ENCODE results near the gene CD79A.

The CD79A gene

DNA sequence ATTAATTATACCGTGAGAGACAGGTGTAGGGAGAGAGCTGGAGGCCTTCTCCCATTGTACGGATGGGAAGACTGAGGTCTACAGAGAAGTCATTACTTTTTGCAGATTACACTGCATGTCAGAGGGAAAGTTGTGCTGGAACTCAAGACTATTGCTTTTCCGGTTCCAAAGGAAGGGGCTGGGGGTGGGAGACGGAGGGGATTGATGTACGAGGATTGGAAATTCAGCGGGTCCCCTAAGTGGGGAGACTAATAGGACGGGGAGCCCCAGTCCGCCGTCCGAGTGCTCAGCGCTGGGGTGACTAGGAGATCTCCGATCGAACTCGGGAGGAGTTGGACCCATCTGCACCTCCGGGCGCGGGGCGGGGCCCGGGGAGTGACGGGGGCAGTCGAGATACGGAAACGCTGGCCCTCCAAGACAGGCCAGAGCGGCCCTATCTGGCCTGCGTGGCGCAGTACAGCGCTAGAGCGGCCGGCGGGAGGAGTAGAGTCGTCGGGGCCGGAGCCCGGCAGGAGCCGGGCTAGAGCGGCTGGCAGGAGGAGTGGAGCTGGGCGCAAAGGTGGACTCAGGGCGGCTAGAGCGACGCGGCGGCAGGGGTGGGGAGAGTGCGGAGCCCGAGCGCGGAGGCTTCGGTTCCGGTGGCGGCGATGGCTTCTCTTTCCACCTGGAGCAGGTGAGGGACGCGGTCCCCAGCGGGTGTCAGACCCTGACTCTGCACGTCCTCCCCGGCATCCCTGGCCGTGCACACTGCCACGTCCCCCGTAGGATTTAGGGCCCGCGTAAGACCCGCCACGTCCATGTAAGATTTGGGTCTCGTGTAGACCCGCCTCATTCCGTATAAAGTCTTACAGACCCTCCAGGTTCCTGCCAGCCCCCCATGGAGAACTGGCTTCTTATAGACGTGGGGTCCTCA lies 7.0 kb downstream of the CD79A start:
- peak; percentile 96 to 99 (median 98) for DNase-seq

DNA sequence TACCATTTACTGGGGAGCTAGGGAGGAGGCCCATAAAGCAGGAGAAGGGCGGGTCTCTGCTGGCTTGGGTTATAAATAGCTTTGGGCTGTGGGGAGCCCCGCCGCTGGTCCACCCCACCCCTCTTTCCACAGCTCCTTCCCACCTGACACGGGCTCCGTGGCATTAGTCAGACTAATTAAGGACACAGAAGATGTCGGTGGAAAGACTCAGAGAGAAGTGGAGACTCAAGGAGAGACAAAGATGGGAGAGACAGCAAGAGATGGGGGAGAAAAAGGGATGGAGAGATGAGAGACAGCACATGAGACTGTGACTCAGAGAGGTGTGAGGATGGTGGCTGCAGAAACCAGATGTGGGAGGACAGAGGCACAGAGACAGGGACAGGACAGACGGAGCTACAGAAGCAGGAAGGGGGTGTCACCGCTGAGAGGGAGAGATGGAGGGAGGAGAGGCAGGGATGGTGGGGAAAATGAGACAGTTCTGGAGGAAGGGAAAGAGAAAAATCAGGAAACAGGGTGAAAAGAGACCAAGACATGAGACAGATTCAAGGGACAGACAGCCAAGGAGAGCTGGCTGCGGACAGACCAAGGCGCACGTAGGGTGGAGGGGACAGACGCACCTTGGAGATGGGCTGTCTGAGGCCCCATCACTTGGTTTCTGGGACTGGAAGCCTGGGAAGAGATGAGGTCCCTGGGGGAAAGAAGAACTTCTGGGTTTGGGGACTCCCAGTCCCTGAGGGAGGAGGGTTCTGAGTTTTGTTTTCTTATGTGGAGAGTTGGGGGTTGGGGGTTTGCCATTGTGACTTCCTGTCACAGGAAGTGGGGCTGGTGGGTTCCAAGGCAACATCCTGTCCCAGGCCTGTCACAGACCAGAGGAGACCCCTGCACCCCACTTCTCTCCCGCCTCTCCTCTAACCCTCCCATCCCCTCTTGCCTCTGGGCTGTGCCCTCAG lies 10.0 kb downstream of the CD79A start:
- DNase-seq, result no peak

DNA sequence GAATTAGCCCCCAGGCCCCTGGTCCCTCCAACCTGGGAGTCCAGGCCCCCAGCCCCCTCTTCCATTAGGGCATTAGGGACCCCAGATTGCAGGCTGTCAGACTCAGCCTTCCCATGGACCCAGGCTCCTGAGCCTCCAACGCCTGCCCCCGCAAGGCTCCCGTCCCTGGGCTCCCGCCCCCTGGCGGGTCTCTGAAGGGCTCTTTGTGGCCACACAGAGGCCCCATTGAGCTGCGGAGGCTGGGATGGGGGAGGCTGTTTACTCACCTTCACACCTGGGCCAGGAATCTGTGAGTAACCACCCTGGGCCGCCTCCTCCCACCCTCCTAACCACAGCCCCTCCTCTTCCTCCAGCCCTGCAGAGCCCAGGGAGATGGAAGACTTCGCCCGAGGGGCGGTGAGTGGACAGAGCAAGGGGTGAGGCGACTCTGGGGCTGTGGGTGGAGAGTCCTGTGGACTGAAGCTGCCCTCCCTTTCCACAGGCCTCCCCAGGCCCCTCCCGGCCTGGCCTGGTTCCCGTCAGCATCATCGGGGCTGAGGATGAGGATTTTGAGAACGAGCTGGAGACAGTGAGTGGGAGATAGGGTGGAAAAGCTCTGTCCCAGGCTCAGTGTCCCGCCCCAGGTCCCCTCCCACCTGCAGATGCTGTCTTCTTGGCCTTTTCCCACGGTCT lies 10.8 kb downstream of the CD79A start:
- DNase-seq, result no peak

DNA sequence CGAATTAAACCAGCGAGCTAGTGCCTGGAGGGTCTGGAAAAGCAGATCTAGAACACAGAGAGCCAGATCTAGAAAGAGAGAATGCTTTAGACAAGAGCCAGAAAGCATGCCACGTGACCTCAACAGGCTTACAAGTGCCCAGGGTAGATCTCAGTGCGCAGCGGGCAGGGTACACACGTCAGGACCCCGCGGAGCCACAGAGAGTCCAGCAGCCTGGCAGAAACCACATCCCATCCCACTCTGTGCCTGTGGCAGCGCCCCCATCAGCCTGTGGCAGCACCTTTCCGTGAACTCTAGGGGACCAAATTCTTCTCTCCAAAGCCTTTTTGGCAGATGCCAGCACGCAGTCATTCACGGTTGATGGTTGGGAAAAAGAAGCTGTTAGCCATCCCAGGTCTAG lies 11.8 kb downstream of the CD79A start:
- DNase-seq, result no peak

DNA sequence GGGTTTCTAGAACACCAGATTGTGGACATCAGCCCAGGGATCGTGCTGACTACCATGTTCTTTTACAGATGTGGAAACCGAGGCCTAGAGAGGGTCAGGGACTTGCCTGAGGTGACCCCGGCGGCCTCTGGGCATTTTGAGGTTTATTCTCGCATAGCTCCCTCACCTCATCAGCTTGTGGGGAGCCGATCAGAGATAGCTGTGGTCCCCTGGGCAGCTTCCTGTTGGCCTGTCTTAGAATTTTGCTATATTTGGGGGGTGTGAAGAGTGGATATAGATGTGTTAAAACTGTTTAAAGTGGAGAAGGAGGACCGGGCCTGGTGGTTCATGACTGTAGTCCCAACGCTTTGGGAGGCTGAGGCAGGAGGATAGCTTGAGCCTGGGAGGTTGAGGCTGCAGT lies 12.8 kb downstream of the CD79A start:
- no peak for DNase-seq

DNA sequence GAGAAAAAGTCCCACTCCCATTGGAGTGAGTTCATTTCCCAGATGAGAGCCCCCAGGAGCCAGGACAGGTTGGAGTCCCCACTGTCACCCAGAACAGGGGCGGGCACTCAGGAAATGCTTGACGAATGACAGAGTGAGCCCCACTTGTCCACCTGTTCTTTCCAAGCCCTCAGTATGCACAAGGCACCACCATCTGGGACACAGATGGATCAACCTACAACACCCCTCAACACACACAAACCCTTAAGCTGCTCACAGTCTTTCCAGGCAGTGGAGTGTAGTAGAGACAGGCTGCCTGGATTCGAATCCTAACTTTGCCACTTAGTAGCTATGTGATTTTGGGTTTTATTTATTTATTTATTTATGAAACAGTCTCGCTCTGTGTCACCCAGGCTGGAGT lies 13.9 kb downstream of the CD79A start:
- DNase-seq, result no peak

DNA sequence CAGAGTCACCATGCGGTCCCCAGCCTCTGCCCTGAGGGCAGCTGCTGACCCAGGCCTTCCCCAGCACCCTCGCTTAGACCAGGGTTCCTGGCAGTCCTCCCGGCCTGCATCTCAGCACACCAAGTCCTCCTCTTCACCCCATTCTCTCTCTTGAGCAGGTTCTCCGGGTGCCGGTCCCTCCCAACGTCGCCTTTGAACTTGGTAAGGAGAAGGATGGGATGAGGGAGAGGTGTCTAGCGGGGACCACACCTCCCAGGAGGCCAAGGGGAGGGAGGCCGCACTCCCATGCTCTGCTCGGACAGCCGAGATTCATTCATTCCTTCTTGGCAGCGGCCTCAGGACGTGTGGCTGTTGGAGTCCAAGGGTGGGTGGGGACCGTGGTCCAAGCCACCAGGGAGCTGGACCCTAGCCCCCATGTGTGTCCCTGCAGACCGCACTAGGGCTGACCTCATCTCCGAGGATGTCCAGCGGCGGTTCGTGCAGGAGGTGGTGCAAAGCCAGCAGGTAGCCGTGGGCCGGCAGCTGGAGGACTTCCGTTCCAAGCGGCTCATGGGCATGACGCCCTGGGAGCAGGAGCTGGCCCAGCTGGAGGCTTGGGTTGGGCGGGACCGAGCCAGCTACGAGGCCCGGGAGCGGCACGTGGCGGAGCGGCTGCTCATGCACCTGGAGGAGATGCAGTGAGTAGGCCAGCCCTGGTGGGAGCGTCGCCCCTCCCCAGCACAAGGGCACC lies 15.3 kb downstream of the CD79A start:
- DNase-seq, result no peak

DNA sequence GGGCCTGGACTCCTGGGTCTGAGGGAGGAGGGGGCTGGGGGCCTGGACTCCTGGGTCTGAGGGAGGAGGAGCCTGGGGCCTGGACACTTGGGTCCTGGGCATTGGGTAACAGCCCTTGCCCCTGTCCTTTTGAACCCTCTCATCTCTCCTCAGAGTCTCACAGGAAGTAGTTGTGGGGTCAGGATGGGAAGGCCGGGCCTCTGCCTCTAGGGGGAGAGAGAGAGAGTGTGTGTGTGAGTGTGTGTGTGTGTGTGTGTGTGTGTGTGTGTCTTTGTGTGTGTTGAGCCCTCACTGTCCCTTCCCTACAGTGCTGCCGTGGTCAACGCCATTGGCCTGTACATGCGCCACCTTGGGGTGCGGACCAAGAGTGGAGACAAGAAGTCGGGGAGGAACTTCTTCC lies 16.8 kb downstream of the CD79A start:
- no peak for DNase-seq

DNA sequence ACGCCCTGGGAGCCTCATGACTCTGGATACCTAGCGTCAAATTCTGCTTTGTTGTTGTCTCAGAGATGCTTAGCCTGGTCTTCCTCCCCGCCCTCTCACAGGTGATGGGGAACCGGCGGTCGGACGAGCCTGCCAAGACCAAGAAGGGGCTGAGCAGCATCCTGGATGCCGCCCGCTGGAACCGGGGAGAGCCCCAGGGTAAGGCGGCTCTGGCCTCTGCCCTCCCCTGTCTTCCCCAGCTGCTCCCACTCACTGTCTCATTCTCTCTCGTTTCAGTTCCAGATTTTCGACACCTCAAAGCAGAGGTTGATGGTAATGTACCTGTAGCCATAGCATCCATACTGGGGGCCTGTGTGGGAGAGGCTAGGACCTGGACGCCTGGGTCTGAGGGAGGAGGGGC lies 17.3 kb downstream of the CD79A start:
- DNase-seq, result no peak

DNA sequence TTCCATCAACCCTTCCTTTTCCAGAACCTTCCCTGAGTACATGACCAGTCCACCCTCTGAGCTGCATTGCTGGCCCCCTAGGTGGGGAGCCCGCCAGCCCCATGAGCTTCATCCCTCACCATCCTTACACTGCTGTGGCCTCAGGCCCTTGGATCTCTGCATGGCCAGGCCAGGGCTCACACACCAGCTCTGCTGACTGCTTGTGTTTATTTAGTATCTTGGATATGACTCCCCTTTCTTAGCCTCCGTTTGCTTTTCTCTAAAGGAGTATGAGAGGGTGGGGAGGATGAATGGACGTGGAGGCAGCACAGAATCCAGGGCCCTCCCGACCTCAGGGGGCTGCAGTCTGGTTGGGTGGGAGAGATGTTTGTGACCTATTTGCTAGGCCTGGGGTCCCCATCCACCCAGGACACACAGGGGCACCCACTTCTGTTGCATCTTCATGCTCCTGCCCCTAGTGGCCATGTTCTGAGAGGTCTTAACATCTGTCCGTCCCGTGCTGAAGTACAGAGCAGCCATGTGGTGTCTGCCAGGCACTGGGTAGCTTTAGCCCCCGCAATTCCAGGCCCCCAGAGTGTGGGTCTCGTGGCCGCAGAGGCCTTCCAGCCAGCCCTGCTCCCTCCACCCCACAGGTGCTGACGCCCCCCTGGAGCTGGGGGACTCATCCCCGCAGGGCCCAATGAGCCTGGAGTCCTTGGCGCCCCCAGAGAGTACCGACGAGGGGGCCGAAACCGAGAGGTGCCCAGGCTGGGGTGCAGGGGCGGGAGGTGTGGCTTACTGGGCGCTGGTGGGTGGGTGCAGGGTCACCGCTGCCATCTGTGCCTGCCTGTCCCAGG lies 18.9 kb downstream of the CD79A start:
- no peak for DNase-seq

DNA sequence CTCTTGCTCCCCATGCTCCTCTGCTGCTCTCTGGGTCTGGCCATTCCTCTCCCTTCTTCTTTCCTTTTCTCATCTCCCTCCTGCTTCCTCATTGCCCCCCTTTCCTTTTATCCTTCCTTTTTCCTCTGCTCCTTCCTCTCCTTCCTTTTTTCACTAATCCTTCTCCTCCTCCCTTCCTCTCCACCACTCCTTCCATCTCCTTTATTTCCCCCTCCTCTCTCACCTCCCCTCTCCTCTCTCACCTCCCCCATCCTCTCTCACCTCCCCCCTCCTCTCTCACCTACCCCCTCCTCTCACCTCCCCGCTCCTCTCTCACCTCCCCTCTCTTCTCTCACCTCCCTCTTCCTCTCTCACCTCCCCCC lies 19.5 kb downstream of the CD79A start:
- DNase-seq, result no peak

DNA sequence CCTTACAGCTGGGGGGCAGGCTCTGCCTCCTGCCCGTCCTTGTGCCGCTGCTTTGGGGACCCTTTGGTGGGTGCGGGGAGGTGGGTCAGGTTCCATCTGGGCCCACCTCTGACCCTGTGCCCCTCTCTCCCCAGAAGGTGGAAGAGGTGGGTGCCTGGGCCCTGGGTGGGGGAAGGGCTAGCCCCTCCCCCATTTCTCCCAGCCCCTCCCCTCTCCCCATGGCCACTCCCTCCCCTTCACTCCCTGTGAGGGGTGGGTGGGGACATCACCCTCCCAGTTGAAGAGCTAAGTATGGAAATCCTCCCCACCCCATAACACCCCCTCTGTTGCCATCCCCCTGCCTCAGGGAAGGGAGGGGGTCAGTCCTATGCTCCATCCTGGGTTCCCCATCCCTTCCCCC lies 20.1 kb downstream of the CD79A start:
- DNase-seq, result no peak

DNA sequence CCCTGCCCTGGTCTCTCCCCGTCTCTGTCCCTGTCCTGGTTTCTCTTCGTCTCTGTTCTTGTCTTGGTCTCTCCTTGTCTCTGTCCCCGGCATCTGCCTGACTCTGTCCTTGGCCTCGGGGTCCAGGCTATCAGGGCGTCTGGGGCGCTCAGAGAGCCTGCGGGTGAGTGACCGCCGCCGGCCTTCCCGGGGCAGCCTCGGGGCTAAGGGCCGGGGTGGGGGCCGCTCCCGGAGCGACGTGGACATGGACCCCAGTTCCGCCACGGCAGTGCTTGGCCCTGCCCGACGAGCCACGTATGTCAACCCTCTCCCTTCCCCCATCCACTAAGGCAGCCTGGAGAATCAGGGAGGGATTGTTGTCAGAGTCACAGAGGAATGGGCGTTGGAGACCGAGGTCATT lies 20.7 kb downstream of the CD79A start:
- no peak for DNase-seq

DNA sequence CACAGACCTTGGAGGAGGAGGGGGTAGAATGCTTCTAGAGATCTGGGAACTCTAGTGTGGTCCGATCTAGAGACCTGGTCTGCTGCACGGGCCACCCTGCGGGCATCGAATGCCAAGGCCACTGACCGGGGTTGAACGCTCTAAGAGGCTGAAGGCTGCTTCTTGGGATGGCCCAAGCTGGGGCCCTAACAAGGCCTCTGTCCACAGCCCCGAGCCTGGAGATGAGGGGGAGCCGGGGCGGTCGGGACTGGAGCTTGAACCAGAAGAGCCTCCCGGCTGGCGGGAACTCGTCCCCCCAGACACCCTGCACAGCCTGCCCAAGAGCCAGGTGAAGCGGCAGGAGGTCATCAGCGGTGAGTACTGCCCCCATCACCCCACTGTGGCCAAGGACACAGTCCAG lies 21.2 kb downstream of the CD79A start:
- DNase-seq, result no peak

DNA sequence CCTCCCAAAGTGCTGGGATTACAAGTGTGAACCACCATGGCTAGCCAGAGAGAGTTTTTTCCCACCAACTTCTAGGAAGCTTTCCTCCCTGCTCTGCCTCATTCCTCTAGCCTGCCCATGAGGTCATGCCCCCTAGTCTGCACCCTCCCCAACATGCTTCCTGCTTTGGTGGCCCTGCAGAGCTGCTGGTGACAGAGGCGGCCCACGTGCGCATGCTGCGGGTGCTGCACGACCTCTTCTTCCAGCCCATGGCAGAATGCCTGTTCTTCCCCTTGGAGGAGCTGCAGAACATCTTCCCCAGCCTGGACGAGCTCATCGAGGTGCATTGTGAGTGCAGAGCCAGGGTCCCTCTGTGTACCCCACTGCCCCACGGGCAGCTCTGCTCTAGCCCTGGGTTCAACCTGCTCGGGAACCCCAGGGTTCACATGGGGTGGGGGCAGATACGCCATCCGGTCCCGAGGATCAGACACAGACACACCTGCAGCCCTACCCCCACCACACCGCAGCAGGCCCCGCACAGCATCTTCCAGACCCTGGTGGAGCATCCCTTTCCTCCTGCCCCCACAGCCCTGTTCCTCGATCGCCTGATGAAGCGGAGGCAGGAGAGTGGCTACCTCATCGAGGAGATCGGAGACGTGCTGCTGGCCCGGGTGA lies 24.8 kb downstream of the CD79A start:
- DNase-seq, result no peak

DNA sequence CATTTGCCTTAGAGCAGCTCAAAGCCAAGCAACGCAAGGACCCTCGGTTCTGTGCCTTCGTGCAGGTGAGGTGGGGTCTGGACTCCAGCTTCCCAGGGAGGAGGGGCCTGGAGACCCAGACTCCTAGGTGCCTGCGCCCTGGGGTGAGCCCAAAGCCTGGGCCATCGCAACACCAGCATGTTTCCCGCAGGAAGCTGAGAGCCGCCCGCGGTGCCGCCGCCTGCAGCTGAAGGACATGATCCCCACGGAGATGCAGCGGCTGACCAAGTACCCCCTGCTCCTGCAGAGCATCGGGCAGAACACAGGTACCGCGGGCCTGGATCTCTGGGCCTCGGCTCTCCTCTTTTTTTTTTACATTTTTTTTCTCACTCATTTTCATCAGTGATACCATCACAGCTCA lies 25.5 kb downstream of the CD79A start:
- DNase-seq, result no peak

DNA sequence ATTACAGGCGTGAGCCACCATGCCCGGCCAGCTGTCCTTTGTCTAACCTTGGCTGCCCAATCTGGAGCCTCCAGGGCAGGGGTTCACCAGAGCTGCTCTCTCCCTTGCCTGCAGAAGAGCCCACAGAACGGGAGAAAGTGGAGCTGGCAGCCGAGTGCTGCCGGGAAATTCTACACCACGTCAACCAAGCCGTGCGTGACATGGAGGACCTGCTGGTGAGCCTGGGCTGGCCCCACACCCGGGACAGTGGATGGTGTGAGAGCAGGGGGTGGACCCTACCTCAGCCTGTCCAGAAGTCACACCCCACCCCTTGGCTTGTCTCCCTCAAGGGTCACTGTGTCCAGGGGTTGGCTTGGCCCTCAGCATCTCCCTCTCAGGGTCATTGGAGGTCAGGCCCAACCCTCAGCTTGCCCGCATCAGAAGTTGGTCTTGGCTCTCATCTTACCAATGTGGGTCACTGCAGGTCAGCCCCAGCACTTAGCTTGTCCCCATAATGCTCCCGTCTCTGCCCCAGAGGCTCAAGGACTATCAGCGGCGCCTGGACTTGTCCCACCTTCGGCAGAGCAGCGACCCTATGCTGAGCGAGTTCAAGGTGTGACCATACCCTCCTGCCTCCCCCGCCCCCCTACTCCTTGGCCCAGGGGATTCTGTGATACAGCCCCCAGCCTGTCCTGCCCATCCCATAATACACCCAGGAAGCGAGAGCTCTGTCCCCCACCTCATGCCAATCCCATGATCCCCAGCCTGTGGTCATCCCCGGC lies 26.3 kb downstream of the CD79A start:
- DNase-seq, result no peak

DNA sequence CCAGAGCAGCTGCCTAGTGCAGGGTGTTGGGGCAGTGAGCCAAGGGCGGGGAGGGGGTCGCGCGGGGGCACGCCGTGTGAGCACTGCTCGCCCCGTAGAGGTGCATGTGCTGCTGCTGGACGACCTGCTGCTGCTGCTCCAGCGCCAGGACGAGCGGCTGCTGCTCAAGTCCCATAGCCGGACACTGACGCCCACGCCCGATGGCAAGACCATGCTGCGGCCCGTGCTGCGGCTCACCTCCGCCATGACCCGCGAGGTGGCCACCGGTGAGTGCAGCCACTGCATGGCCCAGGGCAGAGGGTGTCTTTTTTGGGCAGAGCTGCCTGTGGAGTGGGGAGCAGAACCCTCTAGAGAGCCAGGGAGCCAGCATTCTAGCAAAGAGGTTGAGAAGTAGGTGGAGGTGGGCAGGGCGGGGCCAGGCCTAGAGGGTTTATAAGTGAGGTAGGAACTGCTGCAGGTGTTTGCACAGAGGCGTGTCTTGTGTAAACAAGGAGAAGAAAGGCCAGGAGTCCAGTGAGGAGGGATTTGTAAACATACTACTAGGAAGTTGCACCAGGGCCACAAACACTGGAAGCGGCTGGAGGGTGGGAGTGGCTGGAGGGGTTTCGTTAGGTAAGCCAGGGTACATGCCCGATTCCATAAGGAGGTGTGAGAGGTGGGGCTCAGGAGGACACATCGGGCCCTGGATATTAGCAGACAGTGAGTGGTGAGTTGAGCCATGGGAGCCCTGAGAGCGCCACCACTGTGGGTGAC lies 27.2 kb downstream of the CD79A start:
- DNase-seq, result no peak

DNA sequence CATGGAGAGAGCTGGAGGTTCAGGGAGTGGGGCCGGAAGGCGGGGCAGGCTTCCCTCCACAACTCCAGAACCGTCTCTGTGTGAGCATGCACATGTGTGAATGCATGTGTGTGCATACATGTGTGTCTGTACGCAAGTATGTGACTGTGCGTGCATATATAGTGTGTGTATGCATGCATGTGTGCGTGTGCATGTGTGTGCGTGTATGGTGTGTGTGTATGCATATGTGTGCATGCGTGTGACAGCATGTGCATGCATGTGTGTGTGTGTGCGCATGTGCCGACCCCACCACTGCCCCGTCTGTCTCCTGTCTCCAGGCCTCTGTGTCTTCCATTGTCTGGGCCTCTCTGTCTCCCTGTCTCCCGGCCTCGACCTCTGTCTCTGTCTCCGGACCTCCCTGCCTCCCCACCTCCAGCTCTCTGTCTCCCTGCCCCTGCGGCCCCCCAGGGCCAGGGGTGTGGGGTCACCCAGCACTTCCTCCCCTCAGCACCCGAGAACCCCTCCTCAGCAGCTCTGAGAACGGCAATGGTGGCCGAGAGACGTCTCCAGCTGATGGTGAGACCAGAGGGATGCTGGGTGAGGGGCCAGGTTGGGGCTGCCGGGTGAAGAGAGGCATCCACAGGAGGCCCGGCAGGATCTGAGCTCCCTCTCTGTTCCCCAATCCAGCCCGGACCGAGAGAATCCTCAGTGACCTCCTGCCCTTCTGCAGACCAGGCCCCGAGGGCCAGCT lies 28.4 kb downstream of the CD79A start:
- DNase-seq, result no peak

Measured in suppressor macrophage (primary cell).